Measurements from ENCODE around the gene ADAM19.

The ADAM19 gene

GRCh38 chr5:157547941-157548512, 27.5 kb downstream of the ADAM19 start:
- Mint-ChIP-seq H3K4me1 (peaks cover 80% of the 10 kb centered on the region), H3K36me3 (ENCODE audit: low read depth) (peaks cover 2% of the 10 kb centered on the region), H3K9me3 (no peaks in the 10 kb centered on the region), H3K4me3 (no peak overlapping the region), H3K27me3 (no peaks in the 10 kb centered on the region), H3K27ac (peak overlapping the region; percentile 10)
- no peak for ATAC-seq
- no peak for DNase-seq

- peaks cover 79% of the 10 kb centered on the region for H3K4me1 Mint-ChIP-seq
- H3K27ac Mint-ChIP-seq: peak overlapping the region; percentile 3
- no peaks in the 10 kb centered on the region for H3K27me3 Mint-ChIP-seq
- ATAC-seq (no peak), DNase-seq (no peak)
- no peaks in the 10 kb centered on the region for H3K9me3 Mint-ChIP-seq
- no peak overlapping the region for H3K4me3 Mint-ChIP-seq
- H3K36me3 Mint-ChIP-seq (ENCODE audit: low read depth): peaks cover 2% of the 10 kb centered on the region
These were observed 29.0 kb downstream of the ADAM19 start for GRCh38 chr5:157546456-157547100.

GRCh38 chr5:157545610-157546310, 29.8 kb downstream of the ADAM19 start:
- Mint-ChIP-seq H3K9me3 (no peaks in the 10 kb centered on the region), H3K36me3 (ENCODE audit: low read depth) (peaks cover 2% of the 10 kb centered on the region), H3K4me3 (no peak overlapping the region), H3K4me1 (peaks cover 83% of the 10 kb centered on the region), H3K27me3 (no peaks in the 10 kb centered on the region), H3K27ac (peak overlapping the region; percentile 79)
- DNase-seq (no peak), ATAC-seq (no peak)

GRCh38 chr5:157544623-157544989, 31.0 kb downstream of the ADAM19 start:
- H3K27ac Mint-ChIP-seq: peak overlapping the region; percentile 79
- ATAC-seq: peak; percentile 9
- no peaks in the 10 kb centered on the region for H3K27me3 Mint-ChIP-seq
- no peak for DNase-seq
- peaks cover 2% of the 10 kb centered on the region for H3K36me3 Mint-ChIP-seq (ENCODE audit: low read depth)
- H3K4me3 Mint-ChIP-seq: peak overlapping the region; percentile 24
- peaks cover 84% of the 10 kb centered on the region for H3K4me1 Mint-ChIP-seq
- no peaks in the 10 kb centered on the region for H3K9me3 Mint-ChIP-seq

GRCh38 chr5:157543825-157544622, 31.6 kb downstream of the ADAM19 start:
- H3K9me3 Mint-ChIP-seq: no peaks in the 10 kb centered on the region
- peak; percentile 5 for ATAC-seq
- H3K4me1 Mint-ChIP-seq: peaks cover 84% of the 10 kb centered on the region
- no peak for DNase-seq
- H3K4me3 Mint-ChIP-seq: peak overlapping the region; percentile 24
- H3K36me3 Mint-ChIP-seq (ENCODE audit: low read depth): peaks cover 2% of the 10 kb centered on the region
- no peaks in the 10 kb centered on the region for H3K27me3 Mint-ChIP-seq
- peak overlapping the region; percentile 79 for H3K27ac Mint-ChIP-seq

- ATAC-seq (no peak), DNase-seq (no peak)
- H3K4me3 Mint-ChIP-seq: no peak overlapping the region
- H3K4me1 Mint-ChIP-seq: peaks cover 76% of the 10 kb centered on the region
- H3K9me3 Mint-ChIP-seq: no peaks in the 10 kb centered on the region
- H3K36me3 Mint-ChIP-seq (ENCODE audit: low read depth): no peaks in the 10 kb centered on the region
- no peak overlapping the region for H3K27ac Mint-ChIP-seq
- no peaks in the 10 kb centered on the region for H3K27me3 Mint-ChIP-seq
These were observed 33.1 kb downstream of the ADAM19 start for GRCh38 chr5:157542282-157543000.

- DNase-seq (no peak), ATAC-seq (no peak)
- H3K27me3 Mint-ChIP-seq: no peaks in the 10 kb centered on the region
- H3K4me1 Mint-ChIP-seq: peaks cover 69% of the 10 kb centered on the region
- no peaks in the 10 kb centered on the region for H3K9me3 Mint-ChIP-seq
- H3K36me3 Mint-ChIP-seq (ENCODE audit: low read depth): peaks cover 2% of the 10 kb centered on the region
- H3K4me3 Mint-ChIP-seq: peak overlapping the region; percentile 46
- H3K27ac Mint-ChIP-seq: peak overlapping the region; percentile 80
These were observed 34.0 kb downstream of the ADAM19 start for GRCh38 chr5:157541447-157542118.

GRCh38 chr5:157540707-157541446, 34.7 kb downstream of the ADAM19 start:
- Mint-ChIP-seq H3K36me3 (ENCODE audit: low read depth) (peaks cover 3% of the 10 kb centered on the region), H3K27me3 (no peaks in the 10 kb centered on the region), H3K4me1 (peaks cover 63% of the 10 kb centered on the region), H3K4me3 (peak overlapping the region; percentile 46), H3K9me3 (no peaks in the 10 kb centered on the region), H3K27ac (peak overlapping the region; percentile 80)
- peak; percentile 27 for DNase-seq
- ATAC-seq: peak; percentile 91

DNA sequence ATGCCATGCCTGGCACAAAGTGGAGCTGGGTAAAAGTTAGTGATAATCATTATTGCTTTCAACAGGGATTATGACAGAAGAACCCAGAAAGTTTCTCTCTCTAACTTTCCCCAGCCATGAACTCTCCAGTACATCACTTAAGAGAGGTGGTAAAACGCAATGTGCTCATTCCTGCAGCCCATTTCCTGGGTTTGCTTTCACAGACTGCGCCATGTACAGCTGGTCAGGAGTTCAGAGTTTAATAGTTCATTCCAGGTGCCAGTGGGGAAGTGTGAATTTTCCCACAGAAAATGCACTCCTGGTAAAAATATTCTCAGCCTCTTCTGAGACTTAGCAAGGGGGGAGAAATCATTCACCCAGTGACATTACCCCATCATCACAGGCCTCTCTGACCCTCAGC, 35.5 kb downstream of the ADAM19 start:
- H3K9me3 Mint-ChIP-seq: no peaks in the 10 kb centered on the region
- peaks cover 3% of the 10 kb centered on the region for H3K36me3 Mint-ChIP-seq (ENCODE audit: low read depth)
- ATAC-seq: no peak

GRCh38 chr5:157539503-157540022, 36.0 kb downstream of the ADAM19 start:
- Mint-ChIP-seq H3K9me3 (no peaks in the 10 kb centered on the region), H3K27ac (peak overlapping the region; percentile 80), H3K4me3 (no peak overlapping the region), H3K27me3 (no peaks in the 10 kb centered on the region), H3K4me1 (peaks cover 53% of the 10 kb centered on the region), H3K36me3 (ENCODE audit: low read depth) (peaks cover 3% of the 10 kb centered on the region)
- ATAC-seq (no peak), DNase-seq (no peak)

More for the DNA sequence above, 35.5 kb downstream of the ADAM19 start:
- Mint-ChIP-seq H3K4me3 (no peak overlapping the region), H3K4me1 (peaks cover 56% of the 10 kb centered on the region), H3K27ac (peak overlapping the region; percentile 80), H3K27me3 (no peaks in the 10 kb centered on the region)
- DNase-seq: no peak

DNA sequence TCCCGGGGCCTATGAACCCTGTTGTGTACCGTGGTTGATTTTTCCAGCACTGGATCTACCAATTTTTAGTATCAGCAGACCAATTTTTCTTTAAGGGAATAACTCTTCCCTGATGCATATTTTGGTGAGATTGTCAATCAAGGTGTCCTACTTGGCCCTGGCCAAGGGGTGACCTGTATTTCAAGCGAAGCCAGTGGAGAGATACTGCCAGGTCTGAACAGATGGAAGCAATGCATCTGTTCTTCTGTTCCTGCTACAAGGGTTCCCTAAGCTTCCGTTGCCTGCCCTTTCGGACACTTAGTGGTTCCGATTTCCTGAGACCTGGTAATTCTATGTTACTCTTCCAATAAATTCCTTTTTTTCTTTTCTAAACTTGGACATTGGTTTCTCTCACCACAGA, 37.3 kb downstream of the ADAM19 start:
- DNase-seq: no peak
- no peak for ATAC-seq
- no peaks in the 10 kb centered on the region for H3K27me3 Mint-ChIP-seq
- H3K27ac Mint-ChIP-seq: no peak overlapping the region
- H3K4me3 Mint-ChIP-seq: no peak overlapping the region
- H3K4me1 Mint-ChIP-seq: peaks cover 46% of the 10 kb centered on the region
- no peaks in the 10 kb centered on the region for H3K9me3 Mint-ChIP-seq
- peaks cover 3% of the 10 kb centered on the region for H3K36me3 Mint-ChIP-seq (ENCODE audit: low read depth)

DNA sequence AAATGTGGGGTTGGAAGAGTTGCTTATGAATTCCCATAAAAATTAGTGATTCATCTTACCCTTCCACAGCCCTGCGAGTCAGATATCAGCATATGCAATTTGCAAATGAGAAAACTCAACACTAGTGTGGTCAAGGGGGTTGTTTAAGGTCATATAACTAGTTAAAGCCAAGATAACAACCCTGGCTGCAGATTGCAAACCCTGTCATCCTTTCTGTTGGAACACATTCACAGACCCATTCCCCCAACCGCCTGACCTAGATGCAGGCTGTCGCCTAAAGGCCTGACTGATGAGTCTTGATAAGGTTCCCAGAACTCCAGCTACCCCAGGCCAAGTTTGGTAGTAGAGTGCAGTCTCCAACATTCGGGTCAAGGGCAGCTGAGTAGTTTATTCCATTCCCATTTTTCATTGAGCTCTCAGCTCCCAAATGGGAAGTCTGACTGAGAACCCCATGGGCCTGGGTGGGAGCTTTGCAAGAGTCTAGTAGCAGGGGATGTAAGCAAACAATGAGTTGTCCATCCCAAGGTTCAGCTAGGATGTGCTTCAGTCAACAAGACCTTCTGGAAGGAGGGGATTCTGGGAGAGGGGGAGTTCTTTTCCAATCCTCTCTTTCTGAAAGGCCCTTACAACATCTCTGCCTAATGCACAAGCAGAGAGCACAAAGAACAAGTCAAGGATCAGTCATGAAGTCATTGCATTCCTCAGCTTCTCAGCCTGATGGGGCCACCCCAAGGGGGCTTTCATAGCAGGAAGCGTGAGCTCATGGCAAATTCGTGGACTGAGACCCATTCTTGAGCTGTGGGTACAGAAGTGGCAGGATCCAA, 40.3 kb downstream of the ADAM19 start:
- Mint-ChIP-seq H3K27ac (no peak overlapping the region), H3K4me1 (peaks cover 25% of the 10 kb centered on the region), H3K27me3 (no peaks in the 10 kb centered on the region), H3K9me3 (no peaks in the 10 kb centered on the region), H3K4me3 (no peak overlapping the region), H3K36me3 (ENCODE audit: low read depth) (peaks cover 3% of the 10 kb centered on the region)
- DNase-seq (no peak), ATAC-seq (no peak)
